Loucy (cell line): ENCODE measurements around the gene TSHZ2.

ENCODE experiments used
- H2AFZ ChIP-seq: fragments of 200-600 bp; sonication (generic); 2 replicates; pipeline ENCODE4 v1.6.0; 2016; ENCODE audit warnings: antibody characterized with exemption, mild to moderate bottlenecking, low read length, moderate library complexity
- H3F3A ChIP-seq: fragments of 200-600 bp; 2 replicates; pipeline ENCODE4 v1.6.0; 2016; ENCODE audit warnings: antibody characterized with exemption, low read depth, mild to moderate bottlenecking
- H3K27me3 ChIP-seq: fragments of 200-600 bp; sonication (generic); 2 replicates; pipeline ENCODE4 v1.6.1; 2014; ENCODE audit warnings: low read length, mild to moderate bottlenecking; ENCODE audit not compliant: insufficient read depth, poor library complexity, severe bottlenecking
- H3K36me3 ChIP-seq: fragments of 200-600 bp; sonication (generic); 2 replicates; pipeline ENCODE4 v1.6.1; 2016; ENCODE audit warnings: low read length; ENCODE audit not compliant: insufficient read depth
- H3K4me1 ChIP-seq: fragments of 200-600 bp; sonication (generic); 2 replicates; pipeline ENCODE4 v1.5.1; 2014; ENCODE audit warnings: low read length, mild to moderate bottlenecking; ENCODE audit not compliant: insufficient read depth, poor library complexity, severe bottlenecking
- H3K4me2 ChIP-seq: fragments of 200-600 bp; sonication (generic); 2 replicates; pipeline ENCODE4 v1.6.0; 2014; ENCODE audit warnings: antibody characterized with exemption, low read length, low read depth, mild to moderate bottlenecking; ENCODE audit not compliant: poor library complexity, severe bottlenecking
- H3K4me3 ChIP-seq: fragments of 200-600 bp; sonication (generic); 2 replicates; pipeline ENCODE4 v1.5.1; 2014; ENCODE audit warnings: low read length, mild to moderate bottlenecking, mixed read lengths; ENCODE audit not compliant: poor library complexity, severe bottlenecking
- H3K79me2 ChIP-seq: fragments of 200-600 bp; sonication (generic); 2 replicates; pipeline ENCODE4 v1.6.1; 2014; ENCODE audit warnings: low read length; ENCODE audit not compliant: insufficient read depth
- H3K9ac ChIP-seq: fragments of 200-600 bp; sonication (generic); 2 replicates; pipeline ENCODE4 v1.6.0; 2014; ENCODE audit warnings: mild to moderate bottlenecking, low read depth, low read length, moderate library complexity; ENCODE audit not compliant: poor library complexity, severe bottlenecking
- H3K9me2 ChIP-seq: fragments of 200-600 bp; sonication (generic); replicated peaks from 2 replicates; pipeline ENCODE4 v1.6.1; 2016; ENCODE audit warnings: low read depth, low read length, mixed read lengths
- H3K9me3 ChIP-seq: fragments of 200-600 bp; sonication (generic); 2 replicates; pipeline ENCODE4 v1.6.1; 2014; ENCODE audit warnings: mild to moderate bottlenecking, antibody characterized with exemption, low read length, low read depth; ENCODE audit not compliant: insufficient read depth
- H4K20me1 ChIP-seq: fragments of 200-600 bp; sonication (generic); 2 replicates; pipeline ENCODE4 v1.6.0; 2014; ENCODE audit warnings: antibody characterized with exemption, low read length, mild to moderate bottlenecking; ENCODE audit not compliant: insufficient read depth, poor library complexity, severe bottlenecking
- CTCF ChIP-seq: fragments of 200-600 bp; sonication (generic); conservative IDR thresholded peaks from 2 replicates; pipeline ENCODE4 v1.5.1; 2014; ENCODE audit warnings: mild to moderate bottlenecking, antibody characterized with exemption, low read length
- EZH2phosphoT487 ChIP-seq: fragments of 200-600 bp; IDR thresholded peaks from 2 replicates; pipeline ENCODE4 v1.6.1; 2018; ENCODE audit warnings: antibody characterized with exemption, mild to moderate bottlenecking, moderate library complexity, borderline replicate concordance

TSHZ2 gene

GRCh38 chr20:52954849-52955248 lies 17.3 kb upstream of the TSHZ2 start:
- Histone ChIP-seq H3K9me3 (no peaks in the 10 kb centered on the region), H3K79me2 (no peaks in the 10 kb centered on the region), H2AFZ (no peak overlapping the region), H3K4me3 (no peak overlapping the region), H3K4me2 (no peak overlapping the region), H3K9ac (no peak overlapping the region), H3K4me1 (no peaks in the 10 kb centered on the region), H3F3A (no peaks in the 10 kb centered on the region), H3K27me3 (no peaks in the 10 kb centered on the region), H4K20me1 (no peaks in the 10 kb centered on the region), H3K36me3 (no peaks in the 10 kb centered on the region), H3K9me2 (no peaks in the 10 kb centered on the region)
- TF ChIP-seq EZH2phosphoT487 (no peak), CTCF (no peak)

- H3K27me3 ChIP-seq = no peaks in the 10 kb centered on the region
- no peak overlapping the region for H3K9ac ChIP-seq
- H3K36me3 ChIP-seq = no peaks in the 10 kb centered on the region
- no peaks in the 10 kb centered on the region for H3K4me1 ChIP-seq
- no peaks in the 10 kb centered on the region for H3K79me2 ChIP-seq
- no peak overlapping the region for H2AFZ ChIP-seq
- no peak overlapping the region for H3K4me3 ChIP-seq
- no peaks in the 10 kb centered on the region for H3K9me2 ChIP-seq
- no peak overlapping the region for H3K4me2 ChIP-seq
- no peaks in the 10 kb centered on the region for H3K9me3 ChIP-seq
- TF ChIP-seq EZH2phosphoT487 (no peak), CTCF (no peak)
- H3F3A ChIP-seq = no peaks in the 10 kb centered on the region
- no peaks in the 10 kb centered on the region for H4K20me1 ChIP-seq
Measured at GRCh38 chr20:52958211-52958610, 13.9 kb upstream of the TSHZ2 start.

GRCh38 chr20:52959125-52959524 lies 13.0 kb upstream of the TSHZ2 start:
- TF ChIP-seq EZH2phosphoT487 (no peak), CTCF (no peak)
- no peaks in the 10 kb centered on the region for H3K36me3 ChIP-seq
- H3K4me3 ChIP-seq = no peak overlapping the region
- no peak overlapping the region for H3K9ac ChIP-seq
- no peaks in the 10 kb centered on the region for H3K79me2 ChIP-seq
- H3F3A ChIP-seq = no peaks in the 10 kb centered on the region
- H2AFZ ChIP-seq = no peak overlapping the region
- H4K20me1 ChIP-seq = no peaks in the 10 kb centered on the region
- no peaks in the 10 kb centered on the region for H3K9me3 ChIP-seq
- H3K4me1 ChIP-seq = no peaks in the 10 kb centered on the region
- H3K9me2 ChIP-seq = no peaks in the 10 kb centered on the region
- no peak overlapping the region for H3K4me2 ChIP-seq
- H3K27me3 ChIP-seq = no peaks in the 10 kb centered on the region
